HEK293T (cell line): ENCODE data around the gene TUBB4A.

Experiments used
- BHLHE40 ChIP-seq: fragments of 450-650 bp; IDR thresholded peaks from 2 replicates; pipeline ENCODE4 v1.6.1; 2016; ENCODE audit warnings: mild to moderate bottlenecking, moderate library complexity, borderline replicate concordance
- FOXM1 ChIP-seq: fragments of 450-650 bp; IDR thresholded peaks from 2 replicates; pipeline ENCODE4 v1.6.1; 2017; ENCODE audit warnings: mild to moderate bottlenecking, borderline replicate concordance

DNA sequence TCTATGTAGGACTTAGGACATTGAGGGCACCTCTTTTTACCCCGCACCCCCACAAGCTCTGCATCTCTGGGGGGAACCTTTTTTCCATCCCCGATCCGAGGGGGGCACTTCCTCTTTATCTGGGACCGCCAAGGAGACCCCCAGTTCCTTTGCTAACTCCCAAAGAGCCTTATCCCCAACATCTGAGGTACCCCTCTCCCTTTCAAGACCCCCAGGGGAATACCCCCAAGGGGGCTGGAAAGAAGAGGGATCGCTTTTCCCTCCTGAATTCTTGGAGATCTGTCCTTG is 29.8 kb upstream of the TUBB4A start:
- no peak for TF ChIP-seq BHLHE40
- TF ChIP-seq FOXM1: no peak
